ENCODE results near the gene SH3RF3.

SH3RF3 gene

GRCh38 chr2:109430329-109430636 lies 301.3 kb downstream of the SH3RF3 start:
- no peak for TF ChIP-seq CTCF (IDR thresholded peaks at IDR 0.05; ENCODE audit: control insufficient read depth, insufficient read depth, low read depth, low read length, missing control alignments)
- DNase-seq (ENCODE audit: low read depth) = no peak
- no peak overlapping the region for H3K4me3 ChIP-seq (ENCODE audit: control insufficient read depth, low read depth, low read length)

- TF ChIP-seq CTCF (IDR thresholded peaks at IDR 0.05; ENCODE audit: control insufficient read depth, insufficient read depth, low read depth, low read length, missing control alignments) = no peak
- H3K4me3 ChIP-seq (ENCODE audit: control insufficient read depth, low read depth, low read length) = no peak overlapping the region
- DNase-seq (ENCODE audit: low read depth) = no peak
These were observed 303.4 kb downstream of the SH3RF3 start for GRCh38 chr2:109432421-109432820.

GRCh38 chr2:109433486-109433885 lies 304.5 kb downstream of the SH3RF3 start:
- DNase-seq (ENCODE audit: low read depth) = no peak
- H3K4me3 ChIP-seq (ENCODE audit: control insufficient read depth, low read depth, low read length) = no peak overlapping the region
- TF ChIP-seq CTCF (IDR thresholded peaks at IDR 0.05; ENCODE audit: control insufficient read depth, insufficient read depth, low read depth, low read length, missing control alignments) = no peak

- H3K4me3 ChIP-seq (ENCODE audit: control insufficient read depth, low read depth, low read length) = no peak overlapping the region
- no peak for DNase-seq (ENCODE audit: low read depth)
- TF ChIP-seq CTCF (IDR thresholded peaks at IDR 0.05; ENCODE audit: control insufficient read depth, insufficient read depth, low read depth, low read length, missing control alignments) = no peak
These were observed 304.9 kb downstream of the SH3RF3 start for GRCh38 chr2:109433926-109434325.

GRCh38 chr2:109434351-109434750 lies 305.3 kb downstream of the SH3RF3 start:
- no peak overlapping the region for H3K4me3 ChIP-seq (ENCODE audit: control insufficient read depth, low read depth, low read length)
- DNase-seq (ENCODE audit: low read depth) = no peak
- no peak for TF ChIP-seq CTCF (IDR thresholded peaks at IDR 0.05; ENCODE audit: control insufficient read depth, insufficient read depth, low read depth, low read length, missing control alignments)

- no peak for DNase-seq (ENCODE audit: low read depth)
- no peak for TF ChIP-seq CTCF (IDR thresholded peaks at IDR 0.05; ENCODE audit: control insufficient read depth, insufficient read depth, low read depth, low read length, missing control alignments)
- H3K4me3 ChIP-seq (ENCODE audit: control insufficient read depth, low read depth, low read length) = no peak overlapping the region
These were observed 306.2 kb downstream of the SH3RF3 start for GRCh38 chr2:109435066-109435690.
